IMR-90 (cell line): ENCODE data around the gene IFI27L1. TPM values are rescaled to one million over a fixed set of nuclear protein-coding genes. Genes with fewer than 3 reads are reported as not detected.

ENCODE experiments used
- ATAC-seq: fragments of 200-7000 bp; cut with Tn5 transposase; 2 replicates; pipeline ENCODE4 v1.9.1; 2020; ENCODE audit warnings: low read depth, mild to moderate bottlenecking, moderate library complexity
- BruUV-seq: library from RNA; stranded (reverse); fragments of 400-500 nt; replicated peaks from 2 replicates; lab custom pipeline; 2021; lab: Mats Ljungman, UMichigan
- CTCF ChIA-PET: fragments of 300-600 bp; formaldehyde crosslinking; extraction: SDS; loops from one replicate; lab custom pipeline; 2021; ENCODE audit warnings: antibody characterized with exemption; lab: Yijun Ruan, JAX
- POLR2A ChIA-PET: fragments of 300-600 bp; sonication (Branson Sonifier 250); formaldehyde crosslinking; loops from one replicate; lab custom pipeline; 2022; ENCODE audit warnings: antibody characterized with exemption; ENCODE audit not compliant: unreplicated experiment; lab: Charles Lee
- DNase-seq: peaks from one replicate; pipeline ENCODE4 v3.0.0; 2013
- H2AFZ ChIP-seq: replicated peaks from 2 replicates; pipeline ENCODE3; 2013; ENCODE audit warnings: low read length, mild to moderate bottlenecking; ENCODE audit not compliant: poor library complexity
- H2AK5ac ChIP-seq: 2 replicates; pipeline ENCODE4 v1.6.1; 2013; ENCODE audit warnings: low read depth, low read length, inconsistent platforms
- H2AK9ac ChIP-seq: replicated peaks from 2 replicates; pipeline ENCODE3; 2013; ENCODE audit warnings: mild to moderate bottlenecking, low read depth, low read length, moderate library complexity; ENCODE audit not compliant: poor library complexity
- H2BK120ac ChIP-seq: 2 replicates; pipeline ENCODE4 v1.6.1; 2013; ENCODE audit warnings: low read depth, low read length, inconsistent platforms
- H2BK15ac ChIP-seq: 3 replicates; pipeline ENCODE4 v1.6.1; 2013; ENCODE audit warnings: low read depth, low read length, inconsistent platforms
- H2BK20ac ChIP-seq: 2 replicates; pipeline ENCODE4 v1.6.1; 2013; ENCODE audit warnings: low read depth, mild to moderate bottlenecking, inconsistent platforms, low read length, moderate library complexity
- H2BK5ac ChIP-seq: 2 replicates; pipeline ENCODE4 v1.6.1; 2013; ENCODE audit warnings: mild to moderate bottlenecking, low read depth, low read length, inconsistent platforms; ENCODE audit not compliant: poor library complexity, severe bottlenecking
- H3K14ac ChIP-seq: replicated peaks from 2 replicates; pipeline ENCODE4 v1.6.1; 2013; ENCODE audit warnings: low read depth, low read length, inconsistent platforms
- H3K18ac ChIP-seq: 2 replicates; pipeline ENCODE4 v1.6.1; 2013; ENCODE audit warnings: low read depth, low read length, control low read depth
- H3K23ac ChIP-seq: 2 replicates; pipeline ENCODE4 v1.6.1; 2013; ENCODE audit warnings: low read depth, low read length, inconsistent platforms
- H3K27ac ChIP-seq: 2 replicates; pipeline ENCODE4 v1.5.1; 2013; ENCODE audit warnings: mild to moderate bottlenecking, control low read depth, low read length; ENCODE audit not compliant: insufficient read depth
- H3K27me3 ChIP-seq: 2 replicates; pipeline ENCODE4 v1.6.1; 2013; ENCODE audit warnings: low read length; ENCODE audit not compliant: control insufficient read depth, insufficient read depth
- H3K36me3 ChIP-seq: 2 replicates; pipeline ENCODE4 v1.6.1; 2013; ENCODE audit warnings: low read length, mixed read lengths; ENCODE audit not compliant: control insufficient read depth, insufficient read depth
- H3K4ac ChIP-seq: 2 replicates; pipeline ENCODE4 v1.6.1; 2013; ENCODE audit warnings: low read depth, low read length, inconsistent platforms
- H3K4me1 ChIP-seq: 2 replicates; pipeline ENCODE4 v1.6.1; 2013; ENCODE audit warnings: low read length, mixed read lengths; ENCODE audit not compliant: control insufficient read depth, insufficient read depth
- H3K4me2 ChIP-seq: 2 replicates; pipeline ENCODE4 v1.6.1; 2013; ENCODE audit warnings: low read depth, mild to moderate bottlenecking, control low read depth, low read length, moderate library complexity
- H3K4me3 ChIP-seq: 2 replicates; pipeline ENCODE4 v1.5.1; 2013; ENCODE audit warnings: low read depth, mild to moderate bottlenecking, control low read depth, low read length, moderate library complexity; ENCODE audit not compliant: insufficient read depth
- H3K56ac ChIP-seq: 2 replicates; pipeline ENCODE4 v1.6.1; 2013; ENCODE audit warnings: low read length, inconsistent platforms; ENCODE audit not compliant: insufficient read depth; ENCODE audit errors: extremely low read depth
- H3K79me1 ChIP-seq, 2 experiments: 2 replicates each; pipeline ENCODE4 v1.6.1; 2013; ENCODE audit warnings: low read length in 2 of 2, inconsistent platforms in 1 of 2, low read depth in 1 of 2
- H3K9ac ChIP-seq: 2 replicates; pipeline ENCODE4 v1.6.1; 2013; ENCODE audit warnings: low read depth, low read length, control low read depth
- H3K9me1 ChIP-seq: 2 replicates; pipeline ENCODE4 v1.6.1; 2013; ENCODE audit warnings: low read length, inconsistent platforms; ENCODE audit not compliant: insufficient read depth
- H3K9me3 ChIP-seq: 2 replicates; pipeline ENCODE4 v1.6.1; 2013; ENCODE audit warnings: low read length; ENCODE audit not compliant: control insufficient read depth, insufficient read depth
- H4K20me1 ChIP-seq: 2 replicates; pipeline ENCODE4 v1.6.1; 2013; ENCODE audit warnings: low read length, inconsistent platforms; ENCODE audit not compliant: insufficient read depth
- H4K5ac ChIP-seq: 2 replicates; pipeline ENCODE4 v1.6.1; 2013; ENCODE audit warnings: mild to moderate bottlenecking, low read depth, low read length, control low read depth
- H4K8ac ChIP-seq, 2 experiments: 2 replicates each; pipeline ENCODE4 v1.6.1; 2013; ENCODE audit warnings: low read depth in 2 of 2, low read length in 2 of 2, control low read depth in 1 of 2, inconsistent platforms in 1 of 2
- H4K91ac ChIP-seq: 2 replicates; pipeline ENCODE4 v1.6.1; 2013; ENCODE audit warnings: low read depth, low read length, inconsistent platforms; ENCODE audit not compliant: insufficient read depth
- CHD1 ChIP-seq: IDR thresholded peaks from 2 replicates; pipeline ENCODE4 v1.6.1; 2012; ENCODE audit warnings: low read depth, low read length, improper control_type of control experiment
- WGBS, 2 experiments: methylation state at CpG; one replicate each; pipeline versions ENCODE4 v1.1.5 to v1.1.7; 2013; ENCODE audit warnings: missing lambda C conversion rate in 2 of 2; ENCODE audit not compliant: insufficient read length in 1 of 2; ENCODE audit errors: extremely low coverage in 2 of 2; 5-methylcytosine and 5-hydroxymethylcytosine counted together
- dilution Hi-C: fragments of 300-500 bp; cut with HindIII; formaldehyde crosslinking; loops from one replicate; pipeline ENCODE4 v1.14.3; 2018; ENCODE audit warnings: low sequenced_read_pairs; ENCODE audit not compliant: unreplicated experiment
- in situ Hi-C: fragments of 300-500 bp; cut with MboI; formaldehyde crosslinking; loops from 3 replicates; pipeline ENCODE4 v1.14.3; 2019; ENCODE audit warnings: low sequenced_read_pairs, inconsistent platforms, mixed read lengths
- intact Hi-C: fragments of 100-400 bp; cut with micrococcal nuclease; formaldehyde crosslinking; loops from 2 replicates; pipeline ENCODE4 v1.10.0; 2022
- polyA plus RNA-seq, 3 experiments: library from polyadenylated mRNA; depleted of rRNA; stranded (reverse); fragments of >200 nt; gene quantifications; 2 replicates each; pipeline ENCODE4 v1.2.3, GENCODE V29; 2012; ENCODE audit warnings: low replicate concordance in 1 of 3
- total RNA-seq: library from RNA; depleted of rRNA; stranded (reverse); fragments of >200 nt; gene quantifications from 2 replicates; pipeline ENCODE4 v1.2.3, GENCODE V29; 2012
- TF ChIP-seq, protein P1 (sequence below): fragments of 150-350 bp; IDR thresholded peaks from 2 replicates; pipeline ENCODE4 v1.6.1; 2016; ENCODE audit warnings: low read depth, mild to moderate bottlenecking, low read length, moderate library complexity, borderline replicate concordance

IFI27L1 gene
- total and polyA plus RNA-seq, 2 of the 4 experiments (the other 2 are of a cell fraction), result 13.3 to 24.3 TPM

DNA sequence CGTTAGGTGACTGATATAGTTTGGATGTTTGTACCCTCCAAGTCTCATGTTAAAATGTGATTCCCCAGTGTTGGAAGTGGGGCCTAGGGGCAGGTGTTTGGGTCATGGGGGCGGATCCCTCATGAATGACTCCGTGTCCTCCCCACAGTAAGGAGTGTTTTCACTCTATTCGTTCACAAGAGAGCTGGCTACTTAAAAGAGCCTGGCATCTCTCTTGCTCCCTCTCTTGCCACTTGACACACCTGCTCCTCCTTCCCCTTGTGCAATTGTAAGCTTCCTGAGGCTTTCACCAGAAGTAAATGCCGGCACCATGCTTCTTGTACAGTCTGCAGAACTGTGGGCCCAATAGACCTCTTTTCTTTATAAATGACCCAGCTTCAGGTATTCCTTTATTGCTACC lies 45.7 kb downstream of the IFI27L1 start:
- no peak overlapping the region for H2AK5ac ChIP-seq
- H3K4me1 ChIP-seq, result peaks cover 9% of the 10 kb centered on the region
- no peak overlapping the region for H3K4ac ChIP-seq
- no peak overlapping the region for H2AFZ ChIP-seq
- H3K56ac ChIP-seq, result no peak overlapping the region
- no peak overlapping the region for H3K4me2 ChIP-seq
- H3K9me1 ChIP-seq, result peaks cover 5% of the 10 kb centered on the region; the same call in 1 of the 2 replicates
- DNase-seq (no peak), ATAC-seq (no peak)
- intact Hi-C loops, result no loop called here
- dilution Hi-C loops, result no loop called here
- no peak overlapping the region for H4K91ac ChIP-seq
- no peak overlapping the region for H2BK20ac ChIP-seq
- H2BK15ac ChIP-seq, result no peak overlapping the region
- no peak overlapping the region for H3K27ac ChIP-seq
- BruUV-seq, result no TSS peak
- H3K9ac ChIP-seq, result no peak overlapping the region
- no peak overlapping the region for H3K14ac ChIP-seq
- in situ Hi-C loops, result no loop called here
- H3K36me3 ChIP-seq, result peaks cover 12% of the 10 kb centered on the region
- H3K23ac ChIP-seq, result no peak overlapping the region
- no peak overlapping the region for H2BK120ac ChIP-seq
- H2BK5ac ChIP-seq, result no peak overlapping the region
- no peaks in the 10 kb centered on the region for H4K20me1 ChIP-seq
- peaks cover 0 to 14% of the 10 kb centered on the region in 2 experiments; a peak in 1 of 4 replicates for H3K79me1 ChIP-seq
- no peak overlapping the region for H4K8ac ChIP-seq
- no peak overlapping the region for H2AK9ac ChIP-seq
- no peaks in the 10 kb centered on the region for H3K27me3 ChIP-seq
- ChIA-PET POLR2A (no interaction called here), CTCF (interaction anchor here (0.6 kb wide), 1 partner anchor 75 kb away, joined by 3 read pairs; no protein-coding TSS in a partner anchor)
- no peak overlapping the region for H4K5ac ChIP-seq
- TF ChIP-seq, protein P1, sequence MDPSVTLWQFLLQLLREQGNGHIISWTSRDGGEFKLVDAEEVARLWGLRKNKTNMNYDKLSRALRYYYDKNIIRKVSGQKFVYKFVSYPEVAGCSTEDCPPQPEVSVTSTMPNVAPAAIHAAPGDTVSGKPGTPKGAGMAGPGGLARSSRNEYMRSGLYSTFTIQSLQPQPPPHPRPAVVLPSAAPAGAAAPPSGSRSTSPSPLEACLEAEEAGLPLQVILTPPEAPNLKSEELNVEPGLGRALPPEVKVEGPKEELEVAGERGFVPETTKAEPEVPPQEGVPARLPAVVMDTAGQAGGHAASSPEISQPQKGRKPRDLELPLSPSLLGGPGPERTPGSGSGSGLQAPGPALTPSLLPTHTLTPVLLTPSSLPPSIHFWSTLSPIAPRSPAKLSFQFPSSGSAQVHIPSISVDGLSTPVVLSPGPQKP, result no peak
- TF ChIP-seq CHD1, result no peak
- H3K18ac ChIP-seq, result no peak overlapping the region
- H3K9me3 ChIP-seq, result no peaks in the 10 kb centered on the region
- 80% methylated on average over 1 of the region's 5 CpGs; no CpG with 5 or more reads in 1 of the 2 experiments for WGBS, 2 experiments
- H3K4me3 ChIP-seq, result no peak overlapping the region
